Measurements from ENCODE around the gene DHX15.

GRCh38 chr4:24477919-24478318 lies 106.4 kb downstream of the DHX15 start:
- TF ChIP-seq ZNF311 (CRISPR knock-in tag; IDR thresholded peaks at IDR 0.05) (no peak), SP1 (CRISPR knock-in tag; IDR thresholded peaks at IDR 0.05) (no peak), RCOR1 (IDR thresholded peaks at IDR 0.05; ENCODE audit: borderline replicate concordance in 1 of 2, low read depth in 2 of 2, low read length in 2 of 2) (no peak), IRF1 (CRISPR knock-in tag; IDR thresholded peaks at IDR 0.05; ENCODE audit: borderline replicate concordance) (no peak), CTCF (IDR thresholded peaks at IDR 0.05 in 2 of 3, conservative IDR thresholded peaks at IDR 0.05 in 1 of 3; ENCODE audit: insufficient read depth in 2 of 3, low read depth in 1 of 3, low read length in 3 of 3) (no peak), ZHX1 (conservative IDR thresholded peaks at IDR 0.05; ENCODE audit: low read length) (no peak), EZH2 (IDR thresholded peaks at IDR 0.05; ENCODE audit: borderline replicate concordance, low read depth, low read length) (no peak)

Measured in K562 (cell line).